GM12878 (cell line): ENCODE data around the gene TRABD2B. TPM values are rescaled to one million over a fixed set of nuclear protein-coding genes. Genes with fewer than 3 reads are reported as not detected.

ENCODE experiments used
- ATAC-seq: fragments of 200-7000 bp; cut with Tn5 transposase; 3 replicates; pipeline ENCODE4 v1.9.1; 2020; ENCODE audit warnings: mild to moderate bottlenecking, moderate library complexity
- BruUV-seq: library from RNA; stranded (reverse); fragments of 400-500 nt; replicated peaks from 2 replicates; lab custom pipeline; 2021; lab: Mats Ljungman, UMichigan
- CTCF ChIA-PET: fragments of 300-600 bp; sonication (Branson Sonifier 250); formaldehyde crosslinking; extraction: SDS; loops from one replicate; lab custom pipeline; 2021; ENCODE audit warnings: inconsistent platforms; lab: Yijun Ruan, JAX
- POLR2A ChIA-PET: fragments of 350-600 bp; formaldehyde crosslinking; extraction: SDS; loops from one replicate; lab custom pipeline; 2021; ENCODE audit warnings: inconsistent platforms; lab: Charles Lee
- RAD21 ChIA-PET: fragments of 300-600 bp; sonication (Branson Sonifier 250); formaldehyde crosslinking; loops from one replicate; lab custom pipeline; 2023; ENCODE audit warnings: antibody characterized with exemption; ENCODE audit not compliant: unreplicated experiment; lab: Charles Lee
- SMC1A ChIA-PET: fragments of 300-600 bp; sonication (Branson Sonifier 250); formaldehyde crosslinking; loops from one replicate; lab custom pipeline; 2023; ENCODE audit not compliant: unreplicated experiment, uncharacterized antibody; lab: Charles Lee
- DNase-seq: peaks from one replicate; pipeline ENCODE4 v3.0.0-alpha.2; 2011; ENCODE audit warnings: low read depth, low spot score
- FAIRE-seq: peaks from 3 replicates; lab custom pipeline; 2011; peaks lifted over from hg19 to GRCh38; lab: Jason Lieb, UNC
- H2AFZ ChIP-seq: 2 replicates; pipeline ENCODE4 v1.6.0; 2011; ENCODE audit warnings: low read depth, low read length, control low read depth; ENCODE audit not compliant: control insufficient read depth
- H3K27ac ChIP-seq: 2 replicates; pipeline ENCODE4 v1.5.1; 2011; ENCODE audit warnings: control low read depth; ENCODE audit not compliant: control insufficient read depth, insufficient read depth
- H3K27me3 ChIP-seq, 2 experiments: replicated peaks in 1 of 2; 2 replicates each; pipeline versions ENCODE4 v1.6.0 to v1.6.1; 2011; ENCODE audit warnings: low read length in 1 of 2; ENCODE audit not compliant: control insufficient read depth in 2 of 2, insufficient read depth in 2 of 2
- H3K36me3 ChIP-seq, 2 experiments: 2 replicates each; pipeline ENCODE4 v1.5.1; 2011; ENCODE audit warnings: low read length in 1 of 2; ENCODE audit not compliant: control insufficient read depth in 2 of 2, insufficient read depth in 2 of 2
- H3K4me1 ChIP-seq: 2 replicates; pipeline ENCODE4 v1.6.1; 2011; ENCODE audit warnings: mild to moderate bottlenecking, low read length, moderate library complexity, mixed read lengths; ENCODE audit not compliant: control insufficient read depth, insufficient read depth
- H3K4me2 ChIP-seq: 2 replicates; pipeline ENCODE4 v1.6.0; 2011; ENCODE audit warnings: control low read depth; ENCODE audit not compliant: control insufficient read depth, insufficient read depth
- H3K4me3 ChIP-seq: fragments of 200-600 bp; sonication (generic); 2 replicates; pipeline ENCODE4 v1.5.1; 2016
- H3K79me2 ChIP-seq: 2 replicates; pipeline ENCODE4 v1.6.0; 2011; ENCODE audit warnings: low read length; ENCODE audit not compliant: control insufficient read depth, insufficient read depth
- H3K9ac ChIP-seq: 2 replicates; pipeline ENCODE4 v1.8.0; 2011; ENCODE audit warnings: low read length, control low read depth, mixed read lengths; ENCODE audit not compliant: control insufficient read depth, insufficient read depth
- H3K9me3 ChIP-seq: replicated peaks from 3 replicates; pipeline ENCODE4 v1.5.1; 2011; ENCODE audit warnings: mild to moderate bottlenecking, low read length; ENCODE audit not compliant: control insufficient read depth, insufficient read depth
- H4K20me1 ChIP-seq: 2 replicates; pipeline ENCODE4 v1.6.0; 2011; ENCODE audit not compliant: control insufficient read depth, insufficient read depth
- CTCF ChIP-seq, 3 experiments: IDR thresholded peaks in 2 of 3; conservative IDR thresholded peaks in 1 of 3; 2 replicates each; pipeline ENCODE4 v1.5.1; 2011; ENCODE audit warnings: low read depth in 3 of 3, low read length in 3 of 3, mild to moderate bottlenecking in 3 of 3, control low read depth in 2 of 3, moderate library complexity in 2 of 3, inconsistent platforms in 1 of 3, mixed read lengths in 1 of 3; ENCODE audit not compliant: control insufficient read depth in 2 of 3, insufficient read depth in 1 of 3; ENCODE audit errors: extremely low read depth in 1 of 3
- EGR1 ChIP-seq, 2 experiments: IDR thresholded peaks; 1 replicate in 1 of 2; 2 replicates in 1 of 2; pipeline ENCODE4 v1.6.1; 2011 to 2012; ENCODE audit warnings: low read depth in 2 of 2, low read length in 2 of 2, borderline replicate concordance in 1 of 2, mild to moderate bottlenecking in 1 of 2, moderate library complexity in 1 of 2
- IKZF1 ChIP-seq: fragments of 450-650 bp; conservative IDR thresholded peaks from 2 replicates; pipeline ENCODE4 v1.6.1; 2017; ENCODE audit warnings: antibody characterized with exemption, mild to moderate bottlenecking
- JUNB ChIP-seq: IDR thresholded peaks from 2 replicates; pipeline ENCODE4 v1.6.1; 2016; ENCODE audit warnings: antibody characterized with exemption, mild to moderate bottlenecking
- SUZ12 ChIP-seq: fragments of 200-600 bp; sonication (generic); IDR thresholded peaks from one replicate; pipeline ENCODE4 v1.6.1; 2018; ENCODE audit warnings: antibody characterized with exemption, mild to moderate bottlenecking; ENCODE audit not compliant: unreplicated experiment
- WGBS: methylation state at CpG from one replicate; pipeline ENCODE4 v1.1.6; 2016; ENCODE audit warnings: low lambda C conversion rate; ENCODE audit not compliant: insufficient replicate concordance, insufficient coverage; ENCODE audit errors: missing lambda C conversion rate; 5-methylcytosine and 5-hydroxymethylcytosine counted together
- in situ Hi-C: fragments of 300-500 bp; cut with MboI; formaldehyde crosslinking; loops from 9 replicates; pipeline ENCODE4 v1.14.3; 2018; ENCODE audit warnings: mixed read lengths
- intact Hi-C: fragments of 100-400 bp; cut with micrococcal nuclease; formaldehyde crosslinking; loops from one replicate; pipeline ENCODE4 v1.14.2; 2022; ENCODE audit not compliant: unreplicated experiment
- polyA plus RNA-seq, 11 experiments: library from polyadenylated mRNA; depleted of rRNA in 4 of 11; unstranded in 6 of 11; stranded (reverse) in 5 of 11; fragments of >200 nt; fragmentation: Nextera tagmentation in 4 of 11; fragmentation: Illumina TruSeq in 1 of 11; extraction: Ambion mirVana in 4 of 11; extraction: Trizol in 1 of 11; gene quantifications; 1 replicate in 1 of 11; 2 replicates in 10 of 11; pipeline versions ENCODE4 v1.2.1 to v1.2.3, GENCODE V29; 2011 to 2016; ENCODE audit warnings: inconsistent platforms in 2 of 11, missing spikeins in 2 of 11, low read depth in 1 of 11
- total RNA-seq, 4 experiments: library from RNA; depleted of rRNA in 3 of 4; stranded (reverse); fragments of >200 nt in 3 of 4; fragmentation: Illumina TruSeq in 1 of 4; extraction: Trizol in 1 of 4; gene quantifications; 2 replicates each; pipeline versions ENCODE4 v1.2.1 to v1.2.3, GENCODE V29; 2013 to 2021
- TF ChIP-seq, protein P1 (sequence below): fragments of 450-650 bp; formaldehyde crosslinking; IDR thresholded peaks from 2 replicates; pipeline ENCODE4 v1.4.0; 2022; ENCODE audit warnings: mild to moderate bottlenecking, moderate library complexity

Gene TRABD2B
- total and polyA plus RNA-seq, 10 of the 15 experiments (the other 5 are each of a cell fraction or from before 2014, with no cell fraction given), result not detected

GRCh38 chr1:47924270-47925048 is 72.7 kb downstream of the TRABD2B start:
- intact Hi-C loops, result no loop called here
- RAD21 ChIA-PET, result no interaction called here
- Histone ChIP-seq H3K27me3 (peaks cover 0 to 3% of the 10 kb centered on the region in 2 experiments; a peak in 1 of 4 replicates), H3K27ac (no peak overlapping the region), H3K4me2 (no peak overlapping the region), H3K4me3 (no peak overlapping the region), H3K4me1 (no peaks in the 10 kb centered on the region)
- no peak for FAIRE-seq
- in situ Hi-C loops, result no loop called here
- no peak for TF ChIP-seq JUNB
- no peak for TF ChIP-seq CTCF (IDR thresholded peaks at IDR 0.05 in 2 of 3, conservative IDR thresholded peaks at IDR 0.05 in 1 of 3; ENCODE audit: control insufficient read depth in 2 of 3, extremely low read depth in 1 of 3, insufficient read depth in 1 of 3, low read depth in 3 of 3, low read length in 3 of 3)
- no peak for TF ChIP-seq EGR1 (IDR thresholded peaks at IDR 0.05; ENCODE audit: borderline replicate concordance in 1 of 2, low read depth in 2 of 2, low read length in 2 of 2)
- TF ChIP-seq SUZ12, result no peak
- TF ChIP-seq IKZF1, result no peak
- TF ChIP-seq, protein P1, sequence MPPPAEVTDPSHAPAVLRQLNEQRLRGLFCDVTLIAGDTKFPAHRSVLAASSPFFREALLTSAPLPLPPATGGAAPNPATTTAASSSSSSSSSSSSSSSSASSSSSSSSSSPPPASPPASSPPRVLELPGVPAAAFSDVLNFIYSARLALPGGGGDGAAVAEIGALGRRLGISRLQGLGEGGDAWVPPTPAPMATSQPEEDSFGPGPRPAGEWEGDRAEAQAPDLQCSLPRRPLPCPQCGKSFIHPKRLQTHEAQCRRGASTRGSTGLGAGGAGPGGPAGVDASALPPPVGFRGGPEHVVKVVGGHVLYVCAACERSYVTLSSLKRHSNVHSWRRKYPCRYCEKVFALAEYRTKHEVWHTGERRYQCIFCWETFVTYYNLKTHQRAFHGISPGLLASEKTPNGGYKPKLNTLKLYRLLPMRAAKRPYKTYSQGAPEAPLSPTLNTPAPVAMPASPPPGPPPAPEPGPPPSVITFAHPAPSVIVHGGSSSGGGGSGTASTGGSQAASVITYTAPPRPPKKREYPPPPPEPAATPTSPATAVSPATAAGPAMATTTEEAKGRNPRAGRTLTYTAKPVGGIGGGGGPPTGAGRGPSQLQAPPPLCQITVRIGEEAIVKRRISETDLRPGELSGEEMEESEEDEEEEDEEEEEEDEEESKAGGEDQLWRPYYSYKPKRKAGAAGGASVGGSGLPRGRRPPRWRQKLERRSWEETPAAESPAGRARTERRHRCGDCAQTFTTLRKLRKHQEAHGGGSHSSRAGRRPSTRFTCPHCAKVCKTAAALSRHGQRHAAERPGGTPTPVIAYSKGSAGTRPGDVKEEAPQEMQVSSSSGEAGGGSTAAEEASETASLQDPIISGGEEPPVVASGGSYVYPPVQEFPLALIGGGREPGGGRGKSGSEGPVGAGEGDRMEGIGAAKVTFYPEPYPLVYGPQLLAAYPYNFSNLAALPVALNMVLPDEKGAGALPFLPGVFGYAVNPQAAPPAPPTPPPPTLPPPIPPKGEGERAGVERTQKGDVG (CRISPR knock-in tag), result no peak
- TF ChIP-seq, all 136 proteins: peak for 0
- Histone ChIP-seq H3K9me3 (no peaks in the 10 kb centered on the region), H3K36me3 (no peaks in the 10 kb centered on the region), H3K79me2 (no peaks in the 10 kb centered on the region), H2AFZ (no peak overlapping the region), H4K20me1 (no peaks in the 10 kb centered on the region), H3K9ac (no peak overlapping the region)
- ATAC-seq (no peak), DNase-seq (no peak)
- WGBS, result 11% methylated on average over 7 of the region's 7 CpGs
- ChIA-PET POLR2A (no interaction called here), CTCF (no interaction called here), SMC1A (no interaction called here)
- BruUV-seq, result no TSS peak
